GM12864 (cell line): ENCODE results near the gene RPL28.
A peak's percentile ranks its signal among the peaks of the same experiment; 100 is the strongest.

Experiments
- DNase-seq: peaks from one replicate; pipeline ENCODE4 v3.0.0-alpha.2; 2011; ENCODE audit warnings: low read depth
- H3K4me3 ChIP-seq: 2 replicates; pipeline ENCODE4 v1.5.1; 2011; ENCODE audit warnings: mild to moderate bottlenecking, low read depth, low read length, control low read depth
- TF ChIP-seq, protein P1 (sequence below): IDR thresholded peaks from 2 replicates; pipeline ENCODE4 v1.5.1; 2011; ENCODE audit warnings: low read depth, mild to moderate bottlenecking, moderate library complexity, low read length, control low read depth, inconsistent platforms; ENCODE audit errors: missing control alignments

Gene RPL28

GRCh38 chr19:55384131-55384919 is 1.4 kb upstream of the RPL28 start, which contains the start of gene TMEM238:
TSS of gene TMEM238 (minus strand) at chr19:55384292. CDS start at chr19:55384259, 33 bp downstream.
- DNase-seq = no peak
- TF ChIP-seq, protein P1, sequence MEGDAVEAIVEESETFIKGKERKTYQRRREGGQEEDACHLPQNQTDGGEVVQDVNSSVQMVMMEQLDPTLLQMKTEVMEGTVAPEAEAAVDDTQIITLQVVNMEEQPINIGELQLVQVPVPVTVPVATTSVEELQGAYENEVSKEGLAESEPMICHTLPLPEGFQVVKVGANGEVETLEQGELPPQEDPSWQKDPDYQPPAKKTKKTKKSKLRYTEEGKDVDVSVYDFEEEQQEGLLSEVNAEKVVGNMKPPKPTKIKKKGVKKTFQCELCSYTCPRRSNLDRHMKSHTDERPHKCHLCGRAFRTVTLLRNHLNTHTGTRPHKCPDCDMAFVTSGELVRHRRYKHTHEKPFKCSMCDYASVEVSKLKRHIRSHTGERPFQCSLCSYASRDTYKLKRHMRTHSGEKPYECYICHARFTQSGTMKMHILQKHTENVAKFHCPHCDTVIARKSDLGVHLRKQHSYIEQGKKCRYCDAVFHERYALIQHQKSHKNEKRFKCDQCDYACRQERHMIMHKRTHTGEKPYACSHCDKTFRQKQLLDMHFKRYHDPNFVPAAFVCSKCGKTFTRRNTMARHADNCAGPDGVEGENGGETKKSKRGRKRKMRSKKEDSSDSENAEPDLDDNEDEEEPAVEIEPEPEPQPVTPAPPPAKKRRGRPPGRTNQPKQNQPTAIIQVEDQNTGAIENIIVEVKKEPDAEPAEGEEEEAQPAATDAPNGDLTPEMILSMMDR = no peak
- H3K4me3 ChIP-seq = peak within 1 kb of the TSS; percentile 67

- peak; percentile 85 for DNase-seq
- H3K4me3 ChIP-seq = peak overlapping the region; percentile 66
- TF ChIP-seq, protein P1 = no peak
Observed at GRCh38 chr19:55384920-55385723, 610 bp upstream of the RPL28 start.

GRCh38 chr19:55386493-55386971 is 800 bp downstream of the RPL28 start:
- no peak for DNase-seq
- TF ChIP-seq, protein P1 = no peak
- H3K4me3 ChIP-seq = peak overlapping the region; percentile 69

- peak overlapping the region; percentile 69 for H3K4me3 ChIP-seq
- TF ChIP-seq, protein P1 = no peak
- DNase-seq = no peak
Observed at GRCh38 chr19:55387736-55388497, 2.2 kb downstream of the RPL28 start.

DNA sequence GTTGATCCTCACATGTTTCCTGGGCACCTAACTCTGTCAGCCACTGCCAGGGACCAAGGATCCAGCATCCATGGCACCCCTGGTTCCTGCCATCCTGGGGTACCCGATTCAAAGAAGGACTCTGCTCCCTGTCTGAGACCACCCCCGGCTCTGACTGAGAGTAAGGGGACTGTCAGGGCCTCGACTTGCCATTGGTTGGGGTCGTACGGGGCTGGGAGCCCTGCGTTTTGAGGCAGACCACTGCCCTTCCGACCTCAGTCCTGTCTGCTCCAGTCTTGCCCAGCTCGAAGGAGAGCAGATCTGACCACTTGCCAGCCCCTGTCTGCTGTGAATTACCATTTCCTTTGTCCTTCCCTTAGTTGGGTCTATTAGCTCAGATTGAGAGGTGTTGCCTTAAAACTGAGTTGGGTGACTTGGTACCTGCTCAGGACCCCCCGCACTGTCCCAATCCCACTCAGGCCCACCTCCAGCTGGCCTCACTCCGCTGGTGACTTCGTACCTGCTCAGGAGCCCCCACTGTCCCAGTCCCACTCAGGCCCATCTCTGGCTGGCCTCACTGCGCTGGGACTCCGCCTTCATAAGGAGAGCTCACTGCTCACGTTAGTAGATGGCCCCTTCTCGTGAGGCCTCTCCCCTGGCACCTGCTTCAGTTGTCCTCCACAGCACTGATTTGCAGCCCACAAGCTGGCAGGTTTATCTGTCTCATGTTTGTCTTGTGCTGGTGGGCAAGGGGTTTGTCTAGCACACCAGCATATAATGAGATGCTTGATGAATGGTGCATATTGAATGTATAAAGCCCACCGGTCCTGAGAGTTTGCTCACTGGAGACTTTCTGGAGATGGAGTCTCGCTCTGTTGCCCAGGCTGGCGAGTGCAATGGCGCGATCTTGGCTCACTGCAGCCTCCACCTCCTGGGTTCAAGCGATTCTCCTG is 3.9 kb downstream of the RPL28 start:
- DNase-seq = no peak
- TF ChIP-seq, protein P1 = no peak
- H3K4me3 ChIP-seq = no peak overlapping the region
